ENCODE measurements around the gene ADAMTS16.

The ADAMTS16 gene

GRCh38 chr5:5367739-5368138 lies 227.6 kb downstream of the ADAMTS16 start:
- Histone ChIP-seq H3K9ac (ENCODE audit: low read length) (no peak overlapping the region), H3K27me3 (ENCODE audit: control insufficient read depth, insufficient read depth, low read length) (no peaks in the 10 kb centered on the region), H3K4me1 (ENCODE audit: control insufficient read depth, insufficient read depth, low read length) (no peaks in the 10 kb centered on the region), H3K36me3 (ENCODE audit: control insufficient read depth, insufficient read depth, low read length) (no peaks in the 10 kb centered on the region), H3K4me3 (ENCODE audit: low read length) (no peak overlapping the region), H3K9me3 (ENCODE audit: control insufficient read depth, low read length) (no peaks in the 10 kb centered on the region)

GRCh38 chr5:5369051-5369605 lies 229.0 kb downstream of the ADAMTS16 start:
- Histone ChIP-seq H3K9ac (ENCODE audit: low read length) (no peak overlapping the region), H3K4me1 (ENCODE audit: control insufficient read depth, insufficient read depth, low read length) (no peaks in the 10 kb centered on the region), H3K36me3 (ENCODE audit: control insufficient read depth, insufficient read depth, low read length) (no peaks in the 10 kb centered on the region), H3K27me3 (ENCODE audit: control insufficient read depth, insufficient read depth, low read length) (no peaks in the 10 kb centered on the region), H3K9me3 (ENCODE audit: control insufficient read depth, low read length) (no peaks in the 10 kb centered on the region), H3K4me3 (ENCODE audit: low read length) (no peak overlapping the region)

Data from mucosa of stomach (tissue), 1 donor.